ENCODE measurements around the gene GNAL.

GNAL gene

DNA sequence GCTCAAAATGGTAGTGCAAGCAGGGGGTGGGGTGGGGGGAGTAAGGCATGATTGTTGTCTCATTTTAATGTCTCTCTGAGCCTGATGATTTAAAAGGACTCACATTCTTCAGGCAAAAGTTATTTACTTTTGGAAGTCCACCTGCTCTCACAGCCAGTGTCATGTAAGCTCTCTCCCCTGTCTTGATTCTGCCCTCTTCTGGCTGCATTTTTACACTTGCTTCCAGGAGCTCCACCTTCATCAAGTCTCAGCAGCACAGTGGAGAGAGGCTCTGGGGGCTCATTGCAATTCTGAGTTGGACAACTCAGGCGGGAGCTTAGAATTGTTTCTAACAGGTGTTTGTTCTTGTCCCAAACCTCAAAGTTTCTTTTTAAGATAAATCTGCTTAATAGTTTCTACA, 39.2 kb downstream of the GNAL start:
- Mint-ChIP-seq H3K4me1 (ENCODE audit: low read depth) (no peaks in the 10 kb centered on the region), H3K27me3 (peaks cover 21% of the 10 kb centered on the region), H3K36me3 (ENCODE audit: low read depth) (no peaks in the 10 kb centered on the region), H3K4me3 (no peak overlapping the region), H3K27ac (no peak overlapping the region), H3K9me3 (no peaks in the 10 kb centered on the region)

DNA sequence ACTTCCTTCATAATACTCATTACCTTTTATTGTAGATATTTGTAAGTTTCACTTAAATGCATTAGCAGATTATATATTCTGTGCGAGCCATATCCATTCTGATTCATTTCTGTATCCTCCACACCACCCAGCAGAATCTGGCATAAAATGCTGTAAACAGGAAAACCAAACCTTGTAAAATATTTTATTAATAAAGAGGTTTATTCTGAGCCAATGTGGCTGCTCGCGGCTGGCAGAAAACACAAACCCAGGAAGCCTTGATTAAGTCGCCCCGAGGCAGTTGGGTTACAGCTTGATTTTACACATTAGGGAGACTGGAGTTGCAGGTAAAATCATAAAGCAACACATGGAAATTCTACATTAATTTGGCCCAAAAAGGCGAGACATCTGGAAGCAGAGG, 40.5 kb downstream of the GNAL start:
- Mint-ChIP-seq H3K27ac (no peak overlapping the region), H3K9me3 (no peaks in the 10 kb centered on the region), H3K27me3 (peaks cover 29% of the 10 kb centered on the region), H3K36me3 (ENCODE audit: low read depth) (no peaks in the 10 kb centered on the region), H3K4me3 (no peak overlapping the region), H3K4me1 (ENCODE audit: low read depth) (no peaks in the 10 kb centered on the region)

DNA sequence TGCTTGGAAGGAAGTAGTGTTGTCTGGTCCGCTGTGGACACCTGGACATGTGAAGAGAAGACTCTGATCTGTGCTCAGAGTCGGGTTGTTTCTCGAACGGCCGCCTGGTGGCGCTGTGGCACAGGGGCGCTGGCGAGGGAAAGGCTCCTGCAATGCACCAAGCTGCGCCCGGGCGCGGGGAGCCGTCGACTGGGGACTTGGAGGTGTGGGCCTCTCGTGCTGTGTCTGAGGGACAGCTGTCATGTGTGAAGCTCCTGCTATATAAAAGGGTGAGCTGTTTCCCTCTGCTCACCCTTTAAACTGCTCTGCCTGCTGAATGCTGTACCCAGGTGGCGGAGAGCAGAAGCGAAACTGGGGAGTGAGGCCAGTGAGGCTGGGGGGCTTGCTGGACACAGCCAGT, 44.0 kb downstream of the GNAL start:
- H3K27ac Mint-ChIP-seq, result no peak overlapping the region
- no peaks in the 10 kb centered on the region for H3K36me3 Mint-ChIP-seq (ENCODE audit: low read depth)
- no peaks in the 10 kb centered on the region for H3K9me3 Mint-ChIP-seq
- peaks cover 34% of the 10 kb centered on the region for H3K27me3 Mint-ChIP-seq
- no peaks in the 10 kb centered on the region for H3K4me1 Mint-ChIP-seq (ENCODE audit: low read depth)
- H3K4me3 Mint-ChIP-seq, result no peak overlapping the region

DNA sequence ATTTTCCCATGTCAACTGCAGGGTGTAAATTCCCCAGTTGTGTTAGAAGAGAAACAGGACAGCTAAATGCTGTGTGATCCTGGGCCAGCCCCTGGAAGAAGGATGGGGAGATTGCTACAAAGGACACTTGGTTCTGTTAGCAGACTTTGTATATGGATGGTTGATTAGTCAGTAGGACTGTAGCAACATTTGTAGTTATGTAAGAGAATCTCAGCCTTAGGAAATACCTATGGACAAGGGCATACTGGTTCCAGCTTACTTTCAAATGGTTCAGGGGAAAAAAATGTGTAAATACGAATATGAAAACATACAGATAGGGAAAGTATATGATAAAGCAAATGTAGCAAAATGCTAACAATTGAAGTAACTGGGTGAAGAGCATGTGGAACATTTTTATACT, 47.6 kb downstream of the GNAL start:
- H3K36me3 Mint-ChIP-seq (ENCODE audit: low read depth), result no peaks in the 10 kb centered on the region
- no peaks in the 10 kb centered on the region for H3K9me3 Mint-ChIP-seq
- peaks cover 43% of the 10 kb centered on the region for H3K27me3 Mint-ChIP-seq
- no peak overlapping the region for H3K27ac Mint-ChIP-seq
- no peak overlapping the region for H3K4me3 Mint-ChIP-seq
- H3K4me1 Mint-ChIP-seq (ENCODE audit: low read depth), result no peaks in the 10 kb centered on the region

- H3K4me3 Mint-ChIP-seq, result no peak overlapping the region
- no peaks in the 10 kb centered on the region for H3K36me3 Mint-ChIP-seq (ENCODE audit: low read depth)
- H3K9me3 Mint-ChIP-seq, result no peaks in the 10 kb centered on the region
- H3K27me3 Mint-ChIP-seq, result peaks cover 32% of the 10 kb centered on the region
- no peak overlapping the region for H3K27ac Mint-ChIP-seq
- no peaks in the 10 kb centered on the region for H3K4me1 Mint-ChIP-seq (ENCODE audit: low read depth)
Measured at GRCh38 chr18:11739893-11740292, 50.8 kb downstream of the GNAL start.

GRCh38 chr18:11740461-11740860, 51.4 kb downstream of the GNAL start:
- no peaks in the 10 kb centered on the region for H3K9me3 Mint-ChIP-seq

DNA sequence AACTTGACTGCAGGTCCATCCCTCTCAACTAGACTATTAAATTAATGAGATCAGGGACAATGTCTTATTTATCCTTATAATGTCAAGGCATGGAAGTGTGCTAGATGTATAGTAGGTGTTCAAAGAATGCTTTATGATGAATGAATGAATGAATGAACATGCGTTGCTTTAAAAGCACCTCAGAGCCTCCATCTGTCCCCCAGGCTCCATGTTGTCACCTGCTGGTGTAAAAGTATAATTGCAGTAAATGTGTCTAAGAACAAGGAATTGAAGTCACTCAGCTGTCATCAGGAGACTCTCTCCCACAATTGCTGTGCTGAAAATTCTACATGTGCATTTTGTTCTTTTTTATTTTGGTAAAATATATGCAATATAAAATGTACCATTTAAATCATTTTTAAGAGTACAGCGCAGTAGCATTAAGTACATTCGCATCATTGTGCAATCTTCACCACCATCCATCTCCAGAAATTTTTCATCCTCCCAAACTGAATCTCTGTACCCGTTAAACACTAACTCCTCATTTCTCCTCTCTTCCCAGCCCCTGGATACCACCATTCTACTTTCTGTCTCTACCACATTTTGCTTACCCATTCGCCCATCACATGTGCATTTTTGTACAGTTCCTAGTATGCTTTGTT, 52.6 kb downstream of the GNAL start:
- no peaks in the 10 kb centered on the region for H3K36me3 Mint-ChIP-seq (ENCODE audit: low read depth)
- H3K27ac Mint-ChIP-seq, result no peak overlapping the region
- peaks cover 40% of the 10 kb centered on the region for H3K27me3 Mint-ChIP-seq
- no peaks in the 10 kb centered on the region for H3K4me1 Mint-ChIP-seq (ENCODE audit: low read depth)
- no peaks in the 10 kb centered on the region for H3K9me3 Mint-ChIP-seq
- no peak overlapping the region for H3K4me3 Mint-ChIP-seq

More at GRCh38 chr18:11740461-11740860, 51.4 kb downstream of the GNAL start:
- H3K27me3 Mint-ChIP-seq, result peaks cover 32% of the 10 kb centered on the region
- no peak overlapping the region for H3K27ac Mint-ChIP-seq
- no peaks in the 10 kb centered on the region for H3K4me1 Mint-ChIP-seq (ENCODE audit: low read depth)
- H3K4me3 Mint-ChIP-seq, result no peak overlapping the region
- no peaks in the 10 kb centered on the region for H3K36me3 Mint-ChIP-seq (ENCODE audit: low read depth)

DNA sequence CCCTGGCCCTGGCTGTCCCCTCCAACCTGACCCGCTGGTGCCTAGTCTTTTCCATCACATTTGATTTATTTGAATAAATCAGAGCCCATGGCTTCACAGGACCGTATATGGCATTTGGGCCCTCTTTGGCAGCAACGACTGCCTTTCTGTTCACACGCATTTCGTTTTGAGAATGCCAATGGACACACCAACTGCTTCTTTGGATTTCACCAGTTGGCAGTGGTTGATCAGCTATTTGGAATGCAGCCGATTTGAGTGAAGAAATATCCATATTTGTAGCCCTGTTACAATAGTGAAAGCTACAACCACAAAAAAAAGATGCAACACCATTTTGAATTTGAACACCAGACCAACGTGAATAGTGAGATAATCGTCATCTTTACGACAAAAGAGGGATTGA, 56.5 kb downstream of the GNAL start:
- H3K36me3 Mint-ChIP-seq (ENCODE audit: low read depth), result no peaks in the 10 kb centered on the region
- H3K9me3 Mint-ChIP-seq, result no peaks in the 10 kb centered on the region
- no peak overlapping the region for H3K27ac Mint-ChIP-seq
- H3K4me1 Mint-ChIP-seq (ENCODE audit: low read depth), result peaks cover 1% of the 10 kb centered on the region
- no peak overlapping the region for H3K4me3 Mint-ChIP-seq
- H3K27me3 Mint-ChIP-seq, result peaks cover 53% of the 10 kb centered on the region

DNA sequence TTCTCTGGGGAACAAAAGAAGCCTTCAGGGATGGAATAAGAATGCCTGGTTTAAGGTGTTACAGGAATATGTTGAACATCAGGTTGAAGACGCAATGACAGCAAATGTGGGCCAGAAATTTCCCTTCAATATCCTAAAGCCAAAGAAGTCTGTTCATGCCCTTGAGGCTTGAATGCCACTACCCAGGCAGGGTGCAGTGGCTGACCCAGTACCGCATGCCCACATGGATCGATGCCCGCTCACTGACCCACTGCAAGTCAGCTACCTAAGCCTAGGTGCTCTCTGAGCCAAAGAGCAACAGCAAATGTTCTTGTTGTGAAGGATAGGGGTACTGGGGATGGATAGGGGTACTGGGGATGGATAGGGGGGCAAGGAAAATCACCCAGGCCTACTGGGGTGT, 58.2 kb downstream of the GNAL start:
- Mint-ChIP-seq H3K27me3 (peaks cover 62% of the 10 kb centered on the region), H3K4me3 (no peak overlapping the region), H3K36me3 (ENCODE audit: low read depth) (no peaks in the 10 kb centered on the region), H3K4me1 (ENCODE audit: low read depth) (peaks cover 11% of the 10 kb centered on the region), H3K9me3 (no peaks in the 10 kb centered on the region), H3K27ac (no peak overlapping the region)

DNA sequence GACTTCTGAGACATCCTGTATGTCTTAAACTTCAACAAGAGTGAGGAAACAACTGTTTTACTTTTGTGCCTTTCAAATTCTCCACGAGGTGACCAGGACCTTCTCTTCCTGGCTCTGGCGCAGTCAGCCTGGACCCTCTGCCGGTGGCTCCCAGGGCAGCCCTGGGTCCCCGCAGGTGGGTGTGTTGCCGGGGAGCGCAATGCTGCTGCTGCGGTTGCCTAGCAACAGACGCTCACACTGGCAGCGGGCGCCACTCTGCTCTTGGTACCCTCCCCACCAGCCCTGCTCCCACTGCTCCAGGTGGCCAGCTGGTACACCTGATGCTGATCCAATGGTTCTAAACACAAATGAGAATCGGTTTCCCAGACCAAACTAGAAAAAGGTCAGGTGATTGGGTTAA, 58.7 kb downstream of the GNAL start:
- peaks cover 61% of the 10 kb centered on the region for H3K27me3 Mint-ChIP-seq

GRCh38 chr18:11749305-11749704, 60.2 kb downstream of the GNAL start:
- Mint-ChIP-seq H3K27me3 (peaks cover 67% of the 10 kb centered on the region), H3K27ac (no peak overlapping the region), H3K4me1 (ENCODE audit: low read depth) (peaks cover 12% of the 10 kb centered on the region), H3K4me3 (no peak overlapping the region), H3K36me3 (ENCODE audit: low read depth) (no peaks in the 10 kb centered on the region), H3K9me3 (no peaks in the 10 kb centered on the region)

More for the DNA sequence above, 58.7 kb downstream of the GNAL start:
- no peak overlapping the region for H3K27ac Mint-ChIP-seq
- no peak overlapping the region for H3K4me3 Mint-ChIP-seq
- peaks cover 12% of the 10 kb centered on the region for H3K4me1 Mint-ChIP-seq (ENCODE audit: low read depth)
- no peaks in the 10 kb centered on the region for H3K36me3 Mint-ChIP-seq (ENCODE audit: low read depth)
- no peaks in the 10 kb centered on the region for H3K9me3 Mint-ChIP-seq

- peaks cover 12% of the 10 kb centered on the region for H3K4me1 Mint-ChIP-seq (ENCODE audit: low read depth)
- no peak overlapping the region for H3K27ac Mint-ChIP-seq
- H3K36me3 Mint-ChIP-seq (ENCODE audit: low read depth), result no peaks in the 10 kb centered on the region
- H3K4me3 Mint-ChIP-seq, result no peak overlapping the region
- peaks cover 69% of the 10 kb centered on the region for H3K27me3 Mint-ChIP-seq
- H3K9me3 Mint-ChIP-seq, result no peaks in the 10 kb centered on the region
Measured at GRCh38 chr18:11750171-11750570, 61.1 kb downstream of the GNAL start.

GRCh38 chr18:11750581-11751310, 61.7 kb downstream of the GNAL start:
- peaks cover 12% of the 10 kb centered on the region for H3K4me1 Mint-ChIP-seq (ENCODE audit: low read depth)
- no peaks in the 10 kb centered on the region for H3K36me3 Mint-ChIP-seq (ENCODE audit: low read depth)
- no peak overlapping the region for H3K27ac Mint-ChIP-seq
- peaks cover 68% of the 10 kb centered on the region for H3K27me3 Mint-ChIP-seq
- no peak overlapping the region for H3K4me3 Mint-ChIP-seq
- H3K9me3 Mint-ChIP-seq, result no peaks in the 10 kb centered on the region

DNA sequence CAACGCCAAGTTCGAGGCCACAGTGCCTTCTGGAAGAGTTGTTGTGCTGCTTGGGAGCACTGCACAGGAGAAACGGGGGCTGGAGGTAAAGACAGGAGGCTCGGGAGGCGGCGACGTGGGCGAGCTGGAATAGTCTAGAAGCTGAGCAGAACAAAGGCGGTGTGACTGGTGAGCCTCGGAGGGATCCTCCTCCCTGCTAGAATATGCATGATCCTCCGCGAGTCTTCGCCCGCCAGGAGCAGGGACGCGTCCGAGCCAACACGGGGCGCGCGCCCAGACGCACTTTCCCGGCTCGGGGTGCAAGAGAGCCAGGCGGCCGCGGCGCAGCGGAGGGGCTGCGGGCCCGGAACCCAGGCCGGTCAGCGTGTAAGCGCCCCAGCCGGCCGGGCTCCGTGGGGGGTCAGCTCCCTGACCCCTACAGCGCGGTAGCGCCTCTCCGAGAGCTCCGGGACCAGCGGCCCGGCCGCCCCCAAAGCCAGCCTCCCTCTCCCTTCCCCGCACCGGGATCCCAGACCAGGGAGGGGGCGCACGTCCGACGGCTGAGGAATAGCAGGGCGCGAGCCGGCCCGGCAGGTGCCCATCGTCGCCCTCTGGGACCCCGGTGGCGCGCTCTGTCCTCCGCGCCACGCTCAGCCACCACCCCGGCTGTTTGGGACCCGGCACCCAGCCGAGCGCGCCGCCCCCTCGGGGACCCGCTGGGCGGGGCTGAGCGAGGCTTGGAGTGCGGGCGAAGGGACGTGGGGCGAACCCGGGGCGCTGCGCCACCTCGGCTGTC, 62.5 kb downstream of the GNAL start:
- Mint-ChIP-seq H3K4me1 (ENCODE audit: low read depth) (peaks cover 12% of the 10 kb centered on the region), H3K4me3 (no peak overlapping the region), H3K36me3 (ENCODE audit: low read depth) (no peaks in the 10 kb centered on the region), H3K27ac (no peak overlapping the region), H3K27me3 (peaks cover 67% of the 10 kb centered on the region), H3K9me3 (no peaks in the 10 kb centered on the region)

Data from stimulated activated naive CD8-positive, alpha-beta T cell treated with anti-CD3 and anti-CD28 coated beads, Interleukin-15, Interleukin-2, amounts not matched to agents 100 ng/mL and 50 ng/mL, for 24 hours (primary cell).